HG02870 (cell line): ENCODE results near the gene MYT1.

ENCODE experiments used
- ATAC-seq: cut with Tn5 transposase; IDR thresholded peaks from one replicate; pipeline ENCODE4 v1.9.1; 2021; ENCODE audit warnings: mild to moderate bottlenecking, moderate library complexity; ENCODE audit not compliant: unreplicated experiment

Gene MYT1

DNA sequence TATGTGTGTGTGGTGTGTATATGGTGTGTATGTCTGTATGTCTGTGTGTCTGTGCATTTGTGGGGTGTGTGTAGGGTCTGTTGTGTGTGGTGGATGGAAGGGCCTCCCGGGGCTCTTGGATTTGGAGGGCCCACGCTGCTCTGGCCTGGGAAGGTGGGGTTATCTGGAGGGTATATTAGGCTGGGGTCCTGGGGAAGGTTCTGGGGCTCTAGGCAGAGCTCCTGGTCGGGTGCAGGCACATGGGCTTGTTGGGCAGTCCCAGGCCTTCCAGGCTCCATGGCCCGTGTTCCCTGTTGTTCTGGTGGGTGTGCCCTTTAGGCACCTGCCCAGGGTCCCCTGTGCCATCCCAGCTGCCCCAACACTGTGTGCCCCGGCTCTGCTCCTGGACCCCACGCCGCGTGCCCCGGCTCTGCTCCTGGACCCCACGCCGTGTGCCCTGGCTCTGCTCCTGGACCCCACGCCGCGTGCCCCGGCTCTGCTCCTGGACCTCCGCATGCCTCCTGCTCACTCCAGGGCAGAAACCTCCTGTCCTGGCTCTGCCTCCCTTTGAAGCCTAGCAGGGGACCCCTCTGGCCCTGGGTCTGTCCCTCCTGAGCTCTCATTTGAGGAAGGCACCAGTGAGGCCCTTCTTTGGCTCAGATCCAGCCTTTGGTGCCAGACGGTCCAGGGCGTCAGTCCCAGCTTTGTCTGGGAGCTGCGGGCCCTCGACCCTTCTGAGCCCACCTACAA lies 10.2 kb upstream of the MYT1 start:
- no peak for ATAC-seq

- ATAC-seq: no peak
These were observed 9.5 kb upstream of the MYT1 start for GRCh38 chr20:64154590-64155257.

GRCh38 chr20:64155258-64156135 lies 8.8 kb upstream of the MYT1 start:
- no peak for ATAC-seq

DNA sequence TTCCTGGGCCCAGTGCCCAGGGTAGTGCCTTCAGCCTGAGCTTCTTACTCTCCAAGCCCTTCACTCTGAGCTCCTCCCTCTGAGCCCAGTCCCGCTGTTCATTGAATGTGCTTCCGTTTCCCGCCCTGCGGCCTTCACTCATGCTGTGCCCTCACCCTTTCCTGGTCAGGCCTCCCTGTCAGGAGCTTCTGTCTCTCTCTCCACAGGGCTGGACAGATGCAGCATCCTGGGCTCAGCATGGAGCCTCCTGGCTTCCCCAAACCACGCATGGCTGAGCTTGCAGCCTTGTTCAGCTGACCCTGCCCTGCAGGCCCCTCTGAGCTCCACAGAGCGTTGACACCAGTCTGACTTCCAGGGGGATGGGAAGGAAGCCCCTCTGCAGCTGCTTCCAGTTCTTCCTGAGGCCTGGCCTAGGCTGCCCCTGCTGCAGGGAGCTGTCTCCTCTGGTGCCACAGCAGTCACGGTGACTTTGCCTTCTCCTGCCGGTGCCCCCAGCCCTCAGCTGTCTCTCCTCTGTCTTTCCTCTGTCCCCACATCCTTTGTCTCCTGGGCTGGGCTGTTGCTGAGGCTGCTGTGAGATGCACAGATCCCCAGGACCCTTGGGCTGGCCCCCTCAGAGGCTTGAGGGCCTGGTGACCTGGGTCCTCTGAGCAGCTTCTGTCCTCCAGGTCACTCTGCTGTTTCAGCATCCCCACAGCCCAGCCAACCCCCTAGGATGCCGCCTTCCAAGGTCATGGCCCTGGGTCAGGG lies 7.9 kb upstream of the MYT1 start:
- ATAC-seq: no peak

GRCh38 chr20:64156886-64157875 lies 7.1 kb upstream of the MYT1 start:
- ATAC-seq: no peak

- ATAC-seq: no peak
These were observed 6.4 kb upstream of the MYT1 start for GRCh38 chr20:64157878-64158277.

- no peak for ATAC-seq
These were observed 5.6 kb upstream of the MYT1 start for GRCh38 chr20:64158346-64159285.

- no peak for ATAC-seq
These were observed 5.0 kb upstream of the MYT1 start for GRCh38 chr20:64159286-64159680.

- no peak for ATAC-seq
These were observed 4.5 kb upstream of the MYT1 start for GRCh38 chr20:64159711-64160110.

DNA sequence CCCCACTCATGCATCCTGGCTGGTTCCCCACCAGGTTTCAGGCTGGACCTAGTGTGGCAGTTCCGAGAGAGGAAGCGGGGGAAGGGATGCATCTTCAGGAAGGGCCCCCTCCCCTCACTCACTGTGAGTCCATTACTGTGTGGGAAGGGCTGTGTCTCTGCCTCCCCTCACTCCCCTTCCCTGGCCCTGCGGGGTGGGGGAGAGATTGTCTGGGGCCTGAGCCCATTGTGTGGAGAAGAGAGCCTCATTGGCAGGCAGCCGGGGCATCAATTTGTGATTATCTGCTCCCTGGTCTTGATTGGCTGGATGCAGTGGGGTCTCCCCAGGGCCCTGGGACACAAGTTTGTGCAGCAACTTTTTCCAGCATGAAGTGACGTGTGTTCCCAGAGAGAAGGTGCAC lies 4.1 kb upstream of the MYT1 start:
- no peak for ATAC-seq

GRCh38 chr20:64160526-64161355 lies 3.5 kb upstream of the MYT1 start:
- ATAC-seq: no peak

DNA sequence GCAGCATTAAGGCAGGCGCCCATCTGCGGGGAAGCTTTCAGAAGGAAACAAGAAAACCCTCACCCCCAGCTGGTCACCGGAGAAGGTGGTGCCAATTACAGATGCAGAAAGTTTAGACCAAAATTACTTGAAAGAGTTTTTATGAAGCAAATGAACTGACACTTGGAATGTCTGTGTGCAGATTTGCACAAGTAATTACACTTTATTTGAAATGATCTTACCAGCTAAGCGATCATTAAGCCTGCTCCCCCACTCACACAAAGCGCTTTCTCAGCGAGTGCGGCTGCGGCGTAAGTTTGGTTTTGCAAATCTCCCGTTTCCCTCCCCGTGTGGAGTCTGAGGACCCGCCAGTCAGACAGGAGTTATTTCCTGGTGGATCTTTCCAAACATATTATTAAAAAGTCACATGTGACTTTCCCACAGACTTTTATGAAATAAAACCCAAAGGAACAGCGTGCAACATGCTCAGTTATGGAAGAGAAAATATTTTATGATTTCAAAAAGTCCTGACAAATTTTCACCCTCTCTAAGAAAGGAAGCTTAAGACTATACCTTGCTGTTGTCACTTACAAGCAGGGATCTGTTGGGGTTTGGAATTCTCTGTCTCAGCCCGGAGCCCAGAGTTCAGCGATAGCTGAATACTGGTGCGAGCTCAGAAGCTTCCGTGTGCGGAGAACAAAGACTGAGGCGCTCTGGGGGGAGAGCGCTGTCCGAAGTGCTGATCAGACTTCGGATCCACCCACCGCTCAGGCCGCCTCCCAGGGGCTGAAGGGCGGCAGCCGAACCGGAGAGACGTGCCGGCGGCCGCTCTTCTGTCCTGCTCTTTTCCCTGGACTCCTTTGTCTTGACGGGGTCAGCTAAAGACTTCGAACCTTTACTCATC lies 2.7 kb upstream of the MYT1 start:
- no peak for ATAC-seq

DNA sequence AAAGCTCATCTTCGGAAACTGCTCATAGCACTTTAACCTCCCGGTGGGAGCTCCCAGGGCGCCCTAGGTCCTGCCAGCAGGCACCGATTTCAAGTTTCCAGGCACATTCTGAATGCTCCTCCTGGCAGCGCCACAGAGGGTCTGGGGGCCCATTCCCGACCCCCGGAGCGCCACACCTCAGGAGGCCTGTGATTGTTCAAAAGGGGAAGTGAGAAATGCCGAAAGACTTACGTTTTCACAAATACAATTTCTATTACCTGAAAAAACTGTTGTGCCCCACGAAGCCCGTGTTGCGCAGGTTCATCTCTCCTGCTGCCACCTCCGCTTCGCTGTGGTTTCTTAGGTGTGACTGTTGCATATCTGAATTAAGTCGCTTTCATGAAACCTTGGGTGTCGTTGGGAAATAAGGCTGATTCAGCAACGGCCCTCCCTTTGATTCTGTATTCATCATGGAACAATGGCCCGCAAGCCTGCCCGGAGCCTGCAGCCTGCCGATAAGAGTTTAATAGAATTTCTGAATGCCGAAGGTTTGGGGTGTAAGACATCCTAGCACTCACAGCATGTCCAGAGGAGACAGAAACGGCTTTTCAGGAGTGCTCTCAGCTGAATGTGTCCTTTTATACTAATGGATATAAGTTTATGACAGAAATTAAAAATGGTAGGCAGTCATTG lies 1.9 kb upstream of the MYT1 start:
- no peak for ATAC-seq

DNA sequence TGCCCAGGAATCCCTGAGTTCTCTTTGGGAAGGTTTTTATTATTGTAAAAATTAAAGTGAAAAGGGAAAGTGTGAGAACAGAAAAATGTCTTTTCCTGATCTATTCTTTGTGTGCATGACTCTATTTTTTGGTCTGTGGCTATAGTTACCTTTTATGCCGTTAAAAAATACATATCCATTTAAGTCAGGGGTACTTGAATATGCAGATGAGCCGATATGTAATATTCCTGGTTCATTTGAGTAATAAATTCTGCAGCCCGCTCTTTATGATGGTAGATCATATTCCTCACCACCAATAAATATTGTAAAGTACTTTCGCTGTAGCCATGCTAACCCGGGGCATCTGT lies 503 bp upstream of the MYT1 start:
- ATAC-seq: no peak

DNA sequence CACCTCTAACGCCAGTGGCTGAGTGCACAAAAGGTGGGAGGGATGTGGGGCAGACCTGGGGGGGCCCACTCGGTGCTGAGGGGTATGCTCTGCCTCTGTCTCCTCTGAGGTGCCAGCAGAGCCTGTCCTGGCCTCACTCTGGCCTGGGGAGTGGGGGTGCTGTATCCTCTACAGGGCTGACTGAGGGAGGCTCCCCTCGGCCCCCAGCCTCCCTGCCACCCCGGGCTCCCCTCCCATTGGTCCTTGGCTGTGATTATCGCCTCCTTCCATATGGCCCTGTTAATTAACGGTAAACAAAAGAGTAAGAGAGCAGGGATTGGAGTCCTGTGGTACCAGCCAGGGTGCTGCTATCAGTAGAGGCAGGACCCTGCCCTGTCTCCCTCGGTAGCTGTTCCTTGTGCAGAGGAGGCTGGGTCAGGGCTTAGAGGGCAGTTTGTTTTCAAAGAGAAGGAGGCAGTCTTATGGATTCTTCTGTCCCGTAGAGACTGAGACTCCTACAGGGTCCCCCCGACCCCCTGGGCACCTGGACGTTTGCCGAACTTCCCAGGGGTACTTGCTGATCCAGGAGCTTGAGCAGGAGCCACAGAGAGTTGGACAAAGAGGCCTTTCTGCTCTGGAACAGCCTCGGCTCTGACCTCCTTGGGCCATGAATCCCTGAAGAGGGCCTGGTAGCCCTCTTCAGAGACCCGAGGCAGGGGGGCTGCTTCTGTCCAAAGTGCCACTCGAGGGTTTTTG lies 1.8 kb downstream of the MYT1 start:
- no peak for ATAC-seq
